Lower leg skin (tissue), 4 donors: ENCODE measurements around the gene ARHGEF9. TPM values are rescaled to one million over a fixed set of nuclear protein-coding genes. Genes with fewer than 3 reads are reported as not detected.
A peak's percentile ranks its signal among the peaks of the same experiment; 100 is the strongest.

Experiments
- DNase-seq, 2 donors: peaks; one replicate each; pipeline ENCODE4 v3.0.0-alpha.2; 2019; ENCODE audit warnings: low spot score in 2 of 2
- H3K4me3 ChIP-seq: fragments of 200-600 bp; sonication (generic); 2 replicates; pipeline ENCODE4 v1.5.1; 2017; ENCODE audit warnings: mild to moderate bottlenecking, low read depth; ENCODE audit not compliant: poor library complexity, severe bottlenecking
- CTCF ChIP-seq, 3 donors: fragments of 450-650 bp; IDR thresholded peaks; one replicate each; pipeline ENCODE4 v1.5.1; 2016; ENCODE audit warnings: antibody characterized with exemption in 3 of 3, mild to moderate bottlenecking in 3 of 3, moderate library complexity in 2 of 3
- POLR2A ChIP-seq, 2 donors: fragments of 450-650 bp; IDR thresholded peaks; one replicate each; pipeline ENCODE4 v1.6.1; 2016 to 2017; ENCODE audit warnings: antibody characterized with exemption in 2 of 2, mild to moderate bottlenecking in 1 of 2, moderate library complexity in 1 of 2
- WGBS, 2 donors: methylation state at CpG; one replicate each; pipeline ENCODE4 v1.1.5; 2018; 5-methylcytosine and 5-hydroxymethylcytosine counted together
- intact Hi-C: fragments of 100-400 bp; cut with DNase I; formaldehyde crosslinking; loops from one replicate; pipeline ENCODE4 v1.15.0; 2023; ENCODE audit warnings: low total_unique reads
- total RNA-seq, 4 donors: library from RNA; depleted of rRNA; stranded (reverse); fragments of >200 nt; gene quantifications; one replicate each; pipeline ENCODE4 v1.1.0, GENCODE V29; 2016

Gene ARHGEF9
- total RNA-seq, 4 donors from 2014 or later, result 13.4 to 19.5 (median 14.6) TPM

- WGBS, 2 donors, result 79 to 83% methylated on average over 4 of the region's 4 CpGs
- intact Hi-C loops, result no loop called here
- TF ChIP-seq POLR2A (IDR thresholded peaks at IDR 0.05), result no peak
- no peak for TF ChIP-seq CTCF (IDR thresholded peaks at IDR 0.05)
- no peak for DNase-seq
- H3K4me3 ChIP-seq, result no peak overlapping the region
Observed at GRCh38 chrX:63765712-63766111, 19.3 kb downstream of the ARHGEF9 start.

- 35 to 71% methylated on average over 1 of the region's 1 CpG for WGBS, 2 donors
- intact Hi-C loops, result no loop called here
- H3K4me3 ChIP-seq, result no peak overlapping the region
- TF ChIP-seq POLR2A (IDR thresholded peaks at IDR 0.05) (no peak), CTCF (IDR thresholded peaks at IDR 0.05) (no peak)
- DNase-seq, result no peak
Observed at GRCh38 chrX:63764946-63765345, 20.1 kb downstream of the ARHGEF9 start.

GRCh38 chrX:63761639-63762038 is 23.4 kb downstream of the ARHGEF9 start:
- no peak for DNase-seq
- no peak overlapping the region for H3K4me3 ChIP-seq
- 47 to 75% methylated on average over 1 of the region's 1 CpG for WGBS, 2 donors
- TF ChIP-seq CTCF (IDR thresholded peaks at IDR 0.05) (no peak), POLR2A (IDR thresholded peaks at IDR 0.05) (no peak)
- intact Hi-C loops, result no loop called here

GRCh38 chrX:63758011-63758410 is 27.0 kb downstream of the ARHGEF9 start:
- H3K4me3 ChIP-seq, result no peak overlapping the region
- WGBS, 2 donors, result 62 to 83% methylated on average over 2 of the region's 2 CpGs
- TF ChIP-seq CTCF (IDR thresholded peaks at IDR 0.05) (no peak), POLR2A (IDR thresholded peaks at IDR 0.05) (no peak)
- intact Hi-C loops, result no loop called here
- DNase-seq, result no peak

GRCh38 chrX:63755892-63756291 is 29.1 kb downstream of the ARHGEF9 start:
- DNase-seq, result no peak
- intact Hi-C loops, result no loop called here
- 54 to 67% methylated on average over 1 of the region's 1 CpG for WGBS, 2 donors
- no peak overlapping the region for H3K4me3 ChIP-seq
- no peak for TF ChIP-seq CTCF (IDR thresholded peaks at IDR 0.05)
- no peak for TF ChIP-seq POLR2A (IDR thresholded peaks at IDR 0.05)

GRCh38 chrX:63754860-63755579 is 30.0 kb downstream of the ARHGEF9 start:
- WGBS, 2 donors, result 1 to 47% methylated on average over 35 to 44 of the region's 44 CpGs
- peak overlapping the region; percentile 34 for H3K4me3 ChIP-seq
- intact Hi-C loops, result no loop called here
- no peak for TF ChIP-seq CTCF (IDR thresholded peaks at IDR 0.05)
- TF ChIP-seq POLR2A (IDR thresholded peaks at IDR 0.05), result no peak
- peak; percentile 91 to 97 for DNase-seq
